ENCODE data around the gene TSEN2.
"Not testable (repeated sequence)": the region's sequence is repeated elsewhere in the genome, so short reads cannot be mapped to it uniquely, and the experiment has no call there.

TSEN2 gene

GRCh38 chr3:12478326-12478725, 6.0 kb upstream of the TSEN2 start:
- no peaks in the 10 kb centered on the region for H3K27me3 ChIP-seq (ENCODE audit: insufficient read depth, low read length)
- no peaks in the 10 kb centered on the region for H3K9me3 ChIP-seq (ENCODE audit: insufficient read depth, low read depth, low read length)
- no peaks in the 10 kb centered on the region; the same call in 1 of the 2 replicates for H3K4me1 ChIP-seq (ENCODE audit: insufficient read depth, low read length)
- H3K36me3 ChIP-seq (ENCODE audit: insufficient read depth, low read depth, low read length), result no peaks in the 10 kb centered on the region
- H3K27ac ChIP-seq (ENCODE audit: low read length), result no peak overlapping the region
- no peak overlapping the region for H3K4me3 ChIP-seq (ENCODE audit: low read length)
- no peak overlapping the region for H3K9ac ChIP-seq (ENCODE audit: low read depth, low read length)

- not testable (repeated sequence) for H3K9me3 ChIP-seq (ENCODE audit: insufficient read depth, low read depth, low read length); H3K4me1 ChIP-seq (ENCODE audit: insufficient read depth, low read length); H3K36me3 ChIP-seq (ENCODE audit: insufficient read depth, low read depth, low read length); H3K9ac ChIP-seq (ENCODE audit: low read depth, low read length); H3K4me3 ChIP-seq (ENCODE audit: low read length); H3K27ac ChIP-seq (ENCODE audit: low read length); H3K27me3 ChIP-seq (ENCODE audit: insufficient read depth, low read length)
These were observed 5.1 kb upstream of the TSEN2 start for GRCh38 chr3:12479198-12479597.

GRCh38 chr3:12479919-12480427, 4.3 kb upstream of the TSEN2 start:
- H3K4me3 ChIP-seq (ENCODE audit: low read length), result no peak overlapping the region
- 0 out of 2 replicates have a peak overlapping the region, but pooled peaks have one; percentile 13 for H3K9ac ChIP-seq (ENCODE audit: low read depth, low read length)
- no peak overlapping the region for H3K27ac ChIP-seq (ENCODE audit: low read length)
- H3K4me1 ChIP-seq (ENCODE audit: insufficient read depth, low read length), result no peaks in the 10 kb centered on the region; the same call in 1 of the 2 replicates
- no peaks in the 10 kb centered on the region for H3K27me3 ChIP-seq (ENCODE audit: insufficient read depth, low read length)
- H3K9me3 ChIP-seq (ENCODE audit: insufficient read depth, low read depth, low read length), result no peaks in the 10 kb centered on the region
- no peaks in the 10 kb centered on the region for H3K36me3 ChIP-seq (ENCODE audit: insufficient read depth, low read depth, low read length)

- Histone ChIP-seq H3K27ac (ENCODE audit: low read length) (no peak overlapping the region), H3K9ac (ENCODE audit: low read depth, low read length) (peak overlapping the region; percentile 82; the same call in 1 of the 2 replicates), H3K4me1 (ENCODE audit: insufficient read depth, low read length) (peaks cover 3% of the 10 kb centered on the region), H3K9me3 (ENCODE audit: insufficient read depth, low read depth, low read length) (no peaks in the 10 kb centered on the region), H3K27me3 (ENCODE audit: insufficient read depth, low read length) (no peaks in the 10 kb centered on the region), H3K36me3 (ENCODE audit: insufficient read depth, low read depth, low read length) (peaks cover 13% of the 10 kb centered on the region; the same call in 1 of the 2 replicates), H3K4me3 (ENCODE audit: low read length) (peak overlapping the region; percentile 75)
These were observed 870 bp upstream of the TSEN2 start for GRCh38 chr3:12483410-12483809.

GRCh38 chr3:12483872-12484197, 445 bp upstream of the TSEN2 start:
- H3K4me1 ChIP-seq (ENCODE audit: insufficient read depth, low read length), result peaks cover 3% of the 10 kb centered on the region
- peak overlapping the region; percentile 75 for H3K4me3 ChIP-seq (ENCODE audit: low read length)
- H3K9ac ChIP-seq (ENCODE audit: low read depth, low read length), result peak overlapping the region; percentile 82; the same call in 1 of the 2 replicates
- peaks cover 13% of the 10 kb centered on the region; the same call in 1 of the 2 replicates for H3K36me3 ChIP-seq (ENCODE audit: insufficient read depth, low read depth, low read length)
- H3K27ac ChIP-seq (ENCODE audit: low read length), result no peak overlapping the region
- H3K9me3 ChIP-seq (ENCODE audit: insufficient read depth, low read depth, low read length), result no peaks in the 10 kb centered on the region
- no peaks in the 10 kb centered on the region for H3K27me3 ChIP-seq (ENCODE audit: insufficient read depth, low read length)

- H3K27ac ChIP-seq (ENCODE audit: low read length), result peak overlapping the region; percentile 62
- H3K9ac ChIP-seq (ENCODE audit: low read depth, low read length), result peak overlapping the region; percentile 91
- peak overlapping the region; percentile 75 for H3K4me3 ChIP-seq (ENCODE audit: low read length)
- H3K36me3 ChIP-seq (ENCODE audit: insufficient read depth, low read depth, low read length), result peaks cover 18% of the 10 kb centered on the region
- peaks cover 3% of the 10 kb centered on the region; the same call in 1 of the 2 replicates for H3K4me1 ChIP-seq (ENCODE audit: insufficient read depth, low read length)
- no peaks in the 10 kb centered on the region for H3K27me3 ChIP-seq (ENCODE audit: insufficient read depth, low read length)
- H3K9me3 ChIP-seq (ENCODE audit: insufficient read depth, low read depth, low read length), result no peaks in the 10 kb centered on the region
These were observed 675 bp downstream of the TSEN2 start for GRCh38 chr3:12484983-12485327.

- peaks cover 3% of the 10 kb centered on the region; the same call in 1 of the 2 replicates for H3K4me1 ChIP-seq (ENCODE audit: insufficient read depth, low read length)
- H3K9me3 ChIP-seq (ENCODE audit: insufficient read depth, low read depth, low read length), result no peaks in the 10 kb centered on the region
- peaks cover 29% of the 10 kb centered on the region for H3K36me3 ChIP-seq (ENCODE audit: insufficient read depth, low read depth, low read length)
- H3K9ac ChIP-seq (ENCODE audit: low read depth, low read length), result no peak overlapping the region
- no peaks in the 10 kb centered on the region for H3K27me3 ChIP-seq (ENCODE audit: insufficient read depth, low read length)
- H3K27ac ChIP-seq (ENCODE audit: low read length), result no peak overlapping the region
- no peak overlapping the region; the same call in 1 of the 2 replicates for H3K4me3 ChIP-seq (ENCODE audit: low read length)
These were observed 1.7 kb downstream of the TSEN2 start for GRCh38 chr3:12486001-12486400.

GRCh38 chr3:12486916-12487315, 2.6 kb downstream of the TSEN2 start:
- Histone ChIP-seq H3K9ac (ENCODE audit: low read depth, low read length) (no peak overlapping the region), H3K27ac (ENCODE audit: low read length) (no peak overlapping the region), H3K27me3 (ENCODE audit: insufficient read depth, low read length) (no peaks in the 10 kb centered on the region), H3K9me3 (ENCODE audit: insufficient read depth, low read depth, low read length) (no peaks in the 10 kb centered on the region), H3K36me3 (ENCODE audit: insufficient read depth, low read depth, low read length) (peaks cover 36% of the 10 kb centered on the region), H3K4me1 (ENCODE audit: insufficient read depth, low read length) (peaks cover 3% of the 10 kb centered on the region; the same call in 1 of the 2 replicates), H3K4me3 (ENCODE audit: low read length) (no peak overlapping the region)

GRCh38 chr3:12487336-12487735, 3.1 kb downstream of the TSEN2 start:
- peaks cover 40% of the 10 kb centered on the region for H3K36me3 ChIP-seq (ENCODE audit: insufficient read depth, low read depth, low read length)
- H3K27me3 ChIP-seq (ENCODE audit: insufficient read depth, low read length), result no peaks in the 10 kb centered on the region
- H3K9me3 ChIP-seq (ENCODE audit: insufficient read depth, low read depth, low read length), result no peaks in the 10 kb centered on the region
- H3K27ac ChIP-seq (ENCODE audit: low read length), result no peak overlapping the region
- peaks cover 3% of the 10 kb centered on the region; the same call in 1 of the 2 replicates for H3K4me1 ChIP-seq (ENCODE audit: insufficient read depth, low read length)
- no peak overlapping the region for H3K4me3 ChIP-seq (ENCODE audit: low read length)
- no peak overlapping the region for H3K9ac ChIP-seq (ENCODE audit: low read depth, low read length)

- H3K9me3 ChIP-seq (ENCODE audit: insufficient read depth, low read depth, low read length), result no peaks in the 10 kb centered on the region
- no peak overlapping the region for H3K9ac ChIP-seq (ENCODE audit: low read depth, low read length)
- H3K36me3 ChIP-seq (ENCODE audit: insufficient read depth, low read depth, low read length), result peaks cover 44% of the 10 kb centered on the region
- H3K27ac ChIP-seq (ENCODE audit: low read length), result no peak overlapping the region
- no peak overlapping the region for H3K4me3 ChIP-seq (ENCODE audit: low read length)
- peaks cover 3% of the 10 kb centered on the region; the same call in 1 of the 2 replicates for H3K4me1 ChIP-seq (ENCODE audit: insufficient read depth, low read length)
- no peaks in the 10 kb centered on the region for H3K27me3 ChIP-seq (ENCODE audit: insufficient read depth, low read length)
These were observed 3.5 kb downstream of the TSEN2 start for GRCh38 chr3:12487786-12488185.

- Histone ChIP-seq H3K36me3 (ENCODE audit: insufficient read depth, low read depth, low read length) (peaks cover 57% of the 10 kb centered on the region), H3K4me1 (ENCODE audit: insufficient read depth, low read length) (peaks cover 3% of the 10 kb centered on the region; the same call in 1 of the 2 replicates), H3K9ac (ENCODE audit: low read depth, low read length) (no peak overlapping the region), H3K4me3 (ENCODE audit: low read length) (no peak overlapping the region), H3K9me3 (ENCODE audit: insufficient read depth, low read depth, low read length) (no peaks in the 10 kb centered on the region), H3K27ac (ENCODE audit: low read length) (no peak overlapping the region), H3K27me3 (ENCODE audit: insufficient read depth, low read length) (no peaks in the 10 kb centered on the region)
These were observed 5.1 kb downstream of the TSEN2 start for GRCh38 chr3:12489368-12489767.

- Histone ChIP-seq H3K4me1 (ENCODE audit: insufficient read depth, low read length) (peaks cover 3% of the 10 kb centered on the region; the same call in 1 of the 2 replicates), H3K36me3 (ENCODE audit: insufficient read depth, low read depth, low read length) (peaks cover 59% of the 10 kb centered on the region), H3K9ac (ENCODE audit: low read depth, low read length) (no peak overlapping the region), H3K27ac (ENCODE audit: low read length) (no peak overlapping the region), H3K9me3 (ENCODE audit: insufficient read depth, low read depth, low read length) (no peaks in the 10 kb centered on the region), H3K4me3 (ENCODE audit: low read length) (no peak overlapping the region), H3K27me3 (ENCODE audit: insufficient read depth, low read length) (no peaks in the 10 kb centered on the region)
These were observed 5.6 kb downstream of the TSEN2 start for GRCh38 chr3:12489832-12490231.

All from iPS-20b (cell line).